NCI-H69 (cell line): Measurements from ENCODE around the gene IGSF23.
A peak's percentile ranks its signal among the peaks of the same experiment; 100 is the strongest.

ENCODE experiments used
- DNase-seq: peaks from one replicate; lab custom pipeline; 2025; lab: John Stamatoyannopoulos, UW

The IGSF23 gene

GRCh38 chr19:44641501-44642265 lies 28.3 kb downstream of the IGSF23 start:
- DNase-seq, result no peak

- no peak for DNase-seq
These were observed 29.0 kb downstream of the IGSF23 start for GRCh38 chr19:44642377-44642776.

GRCh38 chr19:44643605-44644401 lies 30.4 kb downstream of the IGSF23 start, which contains the start of gene PVR:
Gene PVR (plus strand): TSS chr19:44643910. CDS start chr19:44644097, 187 bp downstream.
- DNase-seq, result peak; percentile 92

GRCh38 chr19:44644402-44645016 lies 31.1 kb downstream of the IGSF23 start:
- peak; percentile 82 for DNase-seq

GRCh38 chr19:44645407-44646048 lies 32.2 kb downstream of the IGSF23 start:
- DNase-seq, result peak; percentile 30

GRCh38 chr19:44646049-44646416 lies 32.7 kb downstream of the IGSF23 start:
- DNase-seq, result no peak

- DNase-seq, result no peak
These were observed 33.8 kb downstream of the IGSF23 start for GRCh38 chr19:44647144-44647543.

GRCh38 chr19:44648631-44649251 lies 35.4 kb downstream of the IGSF23 start:
- DNase-seq, result no peak

- peak; percentile 74 for DNase-seq
These were observed 36.3 kb downstream of the IGSF23 start for GRCh38 chr19:44649578-44650145.

GRCh38 chr19:44653343-44653742 lies 40.0 kb downstream of the IGSF23 start:
- DNase-seq, result no peak

GRCh38 chr19:44653977-44654774 lies 40.8 kb downstream of the IGSF23 start:
- DNase-seq, result no peak

GRCh38 chr19:44657211-44657921 lies 44.0 kb downstream of the IGSF23 start:
- peak; percentile 75 for DNase-seq

- peak; percentile 13 for DNase-seq
These were observed 44.8 kb downstream of the IGSF23 start for GRCh38 chr19:44658069-44658733.

GRCh38 chr19:44660081-44660480 lies 46.7 kb downstream of the IGSF23 start:
- DNase-seq, result no peak

- no peak for DNase-seq
These were observed 47.8 kb downstream of the IGSF23 start for GRCh38 chr19:44661205-44661604.

GRCh38 chr19:44661904-44662303 lies 48.5 kb downstream of the IGSF23 start:
- no peak for DNase-seq

- no peak for DNase-seq
These were observed 49.5 kb downstream of the IGSF23 start for GRCh38 chr19:44662691-44663385.

- DNase-seq, result no peak
These were observed 50.6 kb downstream of the IGSF23 start for GRCh38 chr19:44663996-44664395.

GRCh38 chr19:44664976-44665375 lies 51.6 kb downstream of the IGSF23 start:
- no peak for DNase-seq
